ENCODE measurements around the gene C1QL4. TPM values are rescaled to one million over a fixed set of nuclear protein-coding genes. Genes with fewer than 3 reads are reported as not detected.
A peak's percentile ranks its signal among the peaks of the same experiment; 100 is the strongest.

The C1QL4 gene
- total and polyA plus RNA-seq, 9 of the 15 experiments (the other 6 are each of a cell fraction or from before 2014, with no cell fraction given): 0.08 to 2.1 (median 0.31) TPM

GRCh38 chr12:49347311-49348193, 10.6 kb upstream of the C1QL4 start (continued):
- 0 out of 4 replicates have a peak, but pooled peaks of 1 of the 2 experiments have one; percentile 23 for TF ChIP-seq UBTF (IDR thresholded peaks at IDR 0.05; ENCODE audit: borderline replicate concordance in 1 of 2, low read depth in 2 of 2, low read length in 2 of 2)
- TF ChIP-seq ELF4 (CRISPR knock-in tag; IDR thresholded peaks at IDR 0.05): no peak
- no peak for TF ChIP-seq ZNF639 (CRISPR knock-in tag; conservative IDR thresholded peaks at IDR 0.05 in 1 of 2, IDR thresholded peaks at IDR 0.05 in 1 of 2)
- TF ChIP-seq SAP30 (IDR thresholded peaks at IDR 0.05; ENCODE audit: borderline replicate concordance, insufficient read depth, low read depth, low read length, poor library complexity, severe bottlenecking): no peak
- TF ChIP-seq ETS2 (tag; IDR thresholded peaks at IDR 0.05; ENCODE audit: borderline replicate concordance, poor library complexity, severe bottlenecking): no peak
- TF ChIP-seq RAD51 (IDR thresholded peaks at IDR 0.05; ENCODE audit: borderline replicate concordance, low read depth): no peak
- TF ChIP-seq DNMT1 (IDR thresholded peaks at IDR 0.05): no peak
- TF ChIP-seq ZNF133 (CRISPR knock-in tag; IDR thresholded peaks at IDR 0.05): no peak
- TF ChIP-seq COPS2 (conservative IDR thresholded peaks at IDR 0.05): no peak
- peak; percentile 85 for TF ChIP-seq ZNF263 (CRISPR knock-in tag; IDR thresholded peaks at IDR 0.05; ENCODE audit: borderline replicate concordance)
- peak; percentile 75 to 93 (median 92) for TF ChIP-seq CTCF (IDR thresholded peaks at IDR 0.05 in 2 of 3, conservative IDR thresholded peaks at IDR 0.05 in 1 of 3; ENCODE audit: insufficient read depth in 2 of 3, low read depth in 1 of 3, low read length in 3 of 3)
- no peak for TF ChIP-seq RFX5 (IDR thresholded peaks at IDR 0.05; ENCODE audit: low read depth, low read length)
- peak; percentile 45; the same call in 1 of the 2 replicates for TF ChIP-seq TFAP4 (CRISPR knock-in tag; IDR thresholded peaks at IDR 0.05; ENCODE audit: borderline replicate concordance)
- TF ChIP-seq STAG1 (CRISPR knock-in tag; IDR thresholded peaks at IDR 0.05; ENCODE audit: borderline replicate concordance): peak; percentile 34; the same call in 1 of the 2 replicates
- TF ChIP-seq RBFOX2 (IDR thresholded peaks at IDR 0.05; ENCODE audit: low read depth, low read length): peak; percentile 5; the same call in 1 of the 2 replicates
- TF ChIP-seq TBL1XR1 (IDR thresholded peaks at IDR 0.05; ENCODE audit: low read length in 2 of 2): no peak
- TF ChIP-seq ZNF41 (CRISPR knock-in tag; conservative IDR thresholded peaks at IDR 0.05): no peak
- TF ChIP-seq ZFX (CRISPR knock-in tag; IDR thresholded peaks at IDR 0.05): peak; percentile 38; the same call in 1 of the 2 replicates
- TF ChIP-seq BCOR (IDR thresholded peaks at IDR 0.05): 0 out of 2 replicates have a peak, but pooled peaks have one; percentile 25

Data from K562 (cell line).